Subcutaneous abdominal adipose tissue (tissue), 5 donors: Measurements from ENCODE around the gene SGCD.

Experiments used
- H3K27ac ChIP-seq: one replicate; pipeline ENCODE4 v1.7.0; 2013; ENCODE audit warnings: low read depth, mild to moderate bottlenecking, inconsistent platforms, low read length, moderate library complexity
- H3K27me3 ChIP-seq, 5 donors: one replicate each; pipeline ENCODE4 v1.7.0; 2013; ENCODE audit warnings: low read length in 5 of 5, inconsistent platforms in 1 of 5; ENCODE audit not compliant: control insufficient read depth in 5 of 5, insufficient read depth in 4 of 5
- H3K36me3 ChIP-seq, 5 donors: one replicate each; pipeline ENCODE4 v1.7.0; 2013; ENCODE audit warnings: low read length in 5 of 5; ENCODE audit not compliant: control insufficient read depth in 5 of 5, insufficient read depth in 5 of 5
- H3K4me1 ChIP-seq, 5 donors: one replicate each; pipeline ENCODE4 v1.7.0; 2013; ENCODE audit warnings: low read length in 5 of 5, mild to moderate bottlenecking in 3 of 5, moderate library complexity in 1 of 5; ENCODE audit not compliant: control insufficient read depth in 5 of 5, insufficient read depth in 5 of 5
- H3K4me3 ChIP-seq, 5 donors: one replicate each; pipeline ENCODE4 v1.7.0; 2013; ENCODE audit warnings: low read length in 5 of 5, low read depth in 1 of 5
- H3K9ac ChIP-seq, 5 donors: one replicate each; pipeline ENCODE4 v1.7.0; 2013; ENCODE audit warnings: low read length in 5 of 5, mild to moderate bottlenecking in 4 of 5, moderate library complexity in 3 of 5
- H3K9me3 ChIP-seq, 5 donors: one replicate each; pipeline ENCODE4 v1.7.0; 2013; ENCODE audit warnings: low read length in 5 of 5; ENCODE audit not compliant: control insufficient read depth in 5 of 5
- donor health status: healthy.
- donor health status: healthy.
- donor health status: healthy.
- donor health status: healthy.
- donor health status: healthy.

Gene SGCD

GRCh38 chr5:156623381-156624040 lies 296.5 kb downstream of the SGCD start:
- Histone ChIP-seq H3K9ac (no peak overlapping the region), H3K4me1 (no peaks in the 10 kb centered on the region), H3K27me3 (no peaks in the 10 kb centered on the region), H3K9me3 (no peaks in the 10 kb centered on the region), H3K36me3 (no peaks in the 10 kb centered on the region), H3K27ac (no peak overlapping the region), H3K4me3 (no peak overlapping the region)

- H3K27ac ChIP-seq: no peak overlapping the region
- no peaks in the 10 kb centered on the region for H3K27me3 ChIP-seq
Measured at GRCh38 chr5:156624686-156625085, 297.7 kb downstream of the SGCD start.

GRCh38 chr5:156628421-156628820 lies 301.5 kb downstream of the SGCD start:
- Histone ChIP-seq H3K9me3 (no peaks in the 10 kb centered on the region), H3K36me3 (no peaks in the 10 kb centered on the region), H3K4me1 (no peaks in the 10 kb centered on the region), H3K9ac (no peak overlapping the region), H3K4me3 (no peak overlapping the region), H3K27me3 (no peaks in the 10 kb centered on the region), H3K27ac (no peak overlapping the region)

More at GRCh38 chr5:156624686-156625085, 297.7 kb downstream of the SGCD start:
- Histone ChIP-seq H3K9me3 (no peaks in the 10 kb centered on the region), H3K9ac (no peak overlapping the region), H3K4me3 (no peak overlapping the region), H3K36me3 (no peaks in the 10 kb centered on the region), H3K4me1 (no peaks in the 10 kb centered on the region)

- no peaks in the 10 kb centered on the region for H3K4me1 ChIP-seq
- H3K9me3 ChIP-seq: no peaks in the 10 kb centered on the region
- no peak overlapping the region for H3K27ac ChIP-seq
- H3K27me3 ChIP-seq: no peaks in the 10 kb centered on the region
- no peak overlapping the region for H3K9ac ChIP-seq
- H3K4me3 ChIP-seq: no peak overlapping the region
- H3K36me3 ChIP-seq: no peaks in the 10 kb centered on the region
Measured at GRCh38 chr5:156631005-156631404, 304.0 kb downstream of the SGCD start.

GRCh38 chr5:156634301-156634700 lies 307.3 kb downstream of the SGCD start:
- Histone ChIP-seq H3K27me3 (no peaks in the 10 kb centered on the region), H3K36me3 (peaks cover 0 to 4% (median 0%) of the 10 kb centered on the region in 5 donors), H3K4me3 (no peak overlapping the region), H3K27ac (no peak overlapping the region), H3K4me1 (no peaks in the 10 kb centered on the region), H3K9me3 (no peaks in the 10 kb centered on the region), H3K9ac (no peak overlapping the region)

GRCh38 chr5:156640691-156641241 lies 313.8 kb downstream of the SGCD start:
- Histone ChIP-seq H3K27ac (no peak overlapping the region), H3K27me3 (no peaks in the 10 kb centered on the region), H3K9ac (no peak overlapping the region), H3K4me3 (no peak overlapping the region), H3K36me3 (peaks cover 0 to 4% (median 0%) of the 10 kb centered on the region in 5 donors), H3K9me3 (no peaks in the 10 kb centered on the region), H3K4me1 (no peaks in the 10 kb centered on the region)

- Histone ChIP-seq H3K27ac (no peak overlapping the region), H3K9ac (no peak overlapping the region), H3K27me3 (no peaks in the 10 kb centered on the region), H3K36me3 (peaks cover 0 to 4% (median 0%) of the 10 kb centered on the region in 5 donors), H3K4me1 (no peaks in the 10 kb centered on the region), H3K4me3 (no peak overlapping the region), H3K9me3 (no peaks in the 10 kb centered on the region)
Measured at GRCh38 chr5:156641686-156642085, 314.7 kb downstream of the SGCD start.

- H3K9ac ChIP-seq: no peak overlapping the region
- H3K27ac ChIP-seq: no peak overlapping the region
- peaks cover 0 to 8% (median 0%) of the 10 kb centered on the region in 5 donors for H3K36me3 ChIP-seq
- no peak overlapping the region for H3K4me3 ChIP-seq
- no peaks in the 10 kb centered on the region for H3K27me3 ChIP-seq
- no peaks in the 10 kb centered on the region for H3K9me3 ChIP-seq
- H3K4me1 ChIP-seq: no peaks in the 10 kb centered on the region
Measured at GRCh38 chr5:156647034-156647451, 320.1 kb downstream of the SGCD start.

- no peaks in the 10 kb centered on the region for H3K9me3 ChIP-seq
Measured at GRCh38 chr5:156654444-156654843, 327.5 kb downstream of the SGCD start.

GRCh38 chr5:156655732-156656131 lies 328.8 kb downstream of the SGCD start:
- Histone ChIP-seq H3K9ac (no peak overlapping the region), H3K4me3 (no peak overlapping the region), H3K27ac (no peak overlapping the region), H3K36me3 (no peaks in the 10 kb centered on the region), H3K27me3 (no peaks in the 10 kb centered on the region), H3K4me1 (no peaks in the 10 kb centered on the region), H3K9me3 (no peaks in the 10 kb centered on the region)

More at GRCh38 chr5:156654444-156654843, 327.5 kb downstream of the SGCD start:
- H3K27ac ChIP-seq: no peak overlapping the region
- H3K4me1 ChIP-seq: no peaks in the 10 kb centered on the region
- no peaks in the 10 kb centered on the region for H3K36me3 ChIP-seq
- no peak overlapping the region for H3K4me3 ChIP-seq
- H3K9ac ChIP-seq: no peak overlapping the region
- H3K27me3 ChIP-seq: no peaks in the 10 kb centered on the region
